Measurements from ENCODE around the gene LAMB4.

Gene LAMB4

GRCh38 chr7:108103558-108104298 lies 26.4 kb downstream of the LAMB4 start:
- DNase-seq (ENCODE audit: low spot score) = no peak

- no peak for DNase-seq (ENCODE audit: low spot score)
Observed at GRCh38 chr7:108102671-108103312, 27.4 kb downstream of the LAMB4 start.

- DNase-seq (ENCODE audit: low spot score) = no peak
Observed at GRCh38 chr7:108101759-108102158, 28.4 kb downstream of the LAMB4 start.

GRCh38 chr7:108099713-108100112 lies 30.4 kb downstream of the LAMB4 start:
- DNase-seq (ENCODE audit: low spot score) = no peak

GRCh38 chr7:108097703-108098102 lies 32.5 kb downstream of the LAMB4 start:
- no peak for DNase-seq (ENCODE audit: low spot score)

GRCh38 chr7:108096996-108097395 lies 33.2 kb downstream of the LAMB4 start:
- DNase-seq (ENCODE audit: low spot score) = no peak

GRCh38 chr7:108094933-108095710 lies 35.0 kb downstream of the LAMB4 start:
- no peak for DNase-seq (ENCODE audit: low spot score)

- no peak for DNase-seq (ENCODE audit: low spot score)
Observed at GRCh38 chr7:108094346-108094745, 35.8 kb downstream of the LAMB4 start.

GRCh38 chr7:108093851-108094331 lies 36.3 kb downstream of the LAMB4 start:
- DNase-seq (ENCODE audit: low spot score) = no peak

- DNase-seq (ENCODE audit: low spot score) = no peak
Observed at GRCh38 chr7:108093341-108093740, 36.8 kb downstream of the LAMB4 start.

- DNase-seq (ENCODE audit: low spot score) = no peak
Observed at GRCh38 chr7:108091461-108091831, 38.7 kb downstream of the LAMB4 start.

GRCh38 chr7:108090791-108091460 lies 39.2 kb downstream of the LAMB4 start:
- DNase-seq (ENCODE audit: low spot score) = no peak

- no peak for DNase-seq (ENCODE audit: low spot score)
Observed at GRCh38 chr7:108089381-108089780, 40.8 kb downstream of the LAMB4 start.

GRCh38 chr7:108088729-108089128 lies 41.4 kb downstream of the LAMB4 start:
- DNase-seq (ENCODE audit: low spot score) = no peak

- DNase-seq (ENCODE audit: low spot score) = no peak
Observed at GRCh38 chr7:108087778-108088177, 42.4 kb downstream of the LAMB4 start.

GRCh38 chr7:108086962-108087361 lies 43.2 kb downstream of the LAMB4 start:
- DNase-seq (ENCODE audit: low spot score) = no peak

- DNase-seq (ENCODE audit: low spot score) = no peak
Observed at GRCh38 chr7:108086546-108086945, 43.6 kb downstream of the LAMB4 start.

- no peak for DNase-seq (ENCODE audit: low spot score)
Observed at GRCh38 chr7:108083980-108084379, 46.2 kb downstream of the LAMB4 start.

- no peak for DNase-seq (ENCODE audit: low spot score)
Observed at GRCh38 chr7:108079648-108080591, 50.2 kb downstream of the LAMB4 start.

- no peak for DNase-seq (ENCODE audit: low spot score)
Observed at GRCh38 chr7:108079276-108079647, 50.9 kb downstream of the LAMB4 start.

GRCh38 chr7:108078691-108079090 lies 51.5 kb downstream of the LAMB4 start:
- no peak for DNase-seq (ENCODE audit: low spot score)

Data from hematopoietic multipotent progenitor cell treated with erythropoietin and hydrocortisone succinate and interleukin-3 and kit ligand, for 15 days (in vitro differentiated cells).